ENCODE data around the gene SREK1IP1. TPM values are rescaled to one million over a fixed set of nuclear protein-coding genes. Genes with fewer than 3 reads are reported as not detected.
"Not testable (repeated sequence)": the region's sequence is repeated elsewhere in the genome, so short reads cannot be mapped to it uniquely, and the experiment has no call there.

Gene SREK1IP1
- total RNA-seq, 1 experiment from 2014 or later = 16.4 TPM

DNA sequence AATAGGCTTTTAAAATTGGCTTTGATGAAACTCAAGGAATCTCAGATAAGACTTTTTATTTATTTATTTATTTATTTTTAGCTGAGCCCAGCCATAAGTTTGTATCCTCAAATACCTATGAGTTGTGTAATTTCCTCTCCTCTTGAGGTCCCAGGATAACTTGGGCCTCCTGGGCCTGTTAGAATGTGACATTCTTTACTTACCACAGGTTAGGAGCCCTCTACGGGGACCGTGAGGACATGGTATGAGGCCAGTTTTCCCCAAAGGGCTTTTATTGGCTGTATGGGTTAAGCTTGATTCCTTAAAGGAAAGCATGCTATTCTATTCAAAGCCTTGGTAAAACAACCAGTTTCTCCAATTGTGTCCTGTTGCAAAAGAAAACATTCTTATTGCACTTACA lies 61.3 kb downstream of the SREK1IP1 start:
- Mint-ChIP-seq H3K4me1 (ENCODE audit: low read depth, unreplicated experiment) (no peaks in the 10 kb centered on the region), H3K27ac (ENCODE audit: unreplicated experiment) (no peak overlapping the region), H3K4me3 (ENCODE audit: low read depth, unreplicated experiment) (no peak overlapping the region), H3K9me3 (ENCODE audit: low read depth, unreplicated experiment) (no peaks in the 10 kb centered on the region), H3K27me3 (ENCODE audit: unreplicated experiment) (no peaks in the 10 kb centered on the region), H3K36me3 (ENCODE audit: insufficient read depth, unreplicated experiment) (no peaks in the 10 kb centered on the region)
- BruUV-seq (replicated peaks) = no TSS peak
- CTCF ChIA-PET = no interaction called here
- intact Hi-C loops (cut with micrococcal nuclease; ENCODE audit: unreplicated experiment) = no loop called here
- no peak for DNase-seq
- TF ChIP-seq CTCF (IDR thresholded peaks at IDR 0.05; ENCODE audit: unreplicated experiment) = no peak

DNA sequence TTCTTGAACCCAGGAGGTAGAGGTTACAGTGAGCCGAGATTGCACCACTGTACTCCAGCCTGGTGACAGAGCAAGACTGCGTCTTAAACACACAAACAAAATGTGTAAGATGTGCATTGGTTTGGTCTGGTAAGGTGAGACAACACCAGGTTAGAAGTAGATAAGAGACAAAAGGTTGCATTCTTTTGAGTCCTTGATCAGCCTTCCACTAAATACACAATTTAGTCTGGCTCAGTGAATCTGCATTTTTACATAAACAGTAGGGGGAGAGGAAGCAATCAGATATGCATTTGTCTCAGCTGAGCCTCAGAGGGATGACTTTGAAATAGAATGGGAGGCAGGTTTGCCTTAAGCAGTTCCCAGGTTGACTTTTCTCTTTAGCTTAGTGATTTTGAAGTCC lies 62.4 kb downstream of the SREK1IP1 start:
- intact Hi-C loops (cut with micrococcal nuclease; ENCODE audit: unreplicated experiment); BruUV-seq (replicated peaks); H3K4me3 Mint-ChIP-seq (ENCODE audit: low read depth, unreplicated experiment); H3K27me3 Mint-ChIP-seq (ENCODE audit: unreplicated experiment); H3K27ac Mint-ChIP-seq (ENCODE audit: unreplicated experiment); CTCF ChIA-PET; H3K9me3 Mint-ChIP-seq (ENCODE audit: low read depth, unreplicated experiment); DNase-seq; H3K4me1 Mint-ChIP-seq (ENCODE audit: low read depth, unreplicated experiment); H3K36me3 Mint-ChIP-seq (ENCODE audit: insufficient read depth, unreplicated experiment): not testable (repeated sequence)

DNA sequence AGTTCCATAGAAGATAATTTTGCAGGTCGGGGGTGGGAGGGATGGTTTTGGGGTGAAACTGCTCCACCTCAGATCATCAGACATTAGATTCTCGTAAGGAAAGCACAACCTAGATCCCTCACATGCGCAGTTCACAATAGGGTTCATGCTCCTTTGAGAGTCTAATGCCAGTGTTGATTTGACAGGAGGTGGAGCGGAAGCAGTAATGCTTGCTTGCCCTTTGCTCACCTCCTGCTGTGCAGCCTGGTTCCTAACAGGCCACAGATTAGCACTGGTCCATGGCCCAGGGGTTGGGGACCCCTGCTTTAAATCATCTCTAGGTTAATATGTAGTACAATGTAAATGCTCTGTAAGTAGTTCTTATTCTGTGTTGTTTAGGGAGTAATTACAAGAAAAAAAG lies 67.7 kb downstream of the SREK1IP1 start:
- intact Hi-C loops (cut with micrococcal nuclease; ENCODE audit: unreplicated experiment) = no loop called here
- BruUV-seq (replicated peaks) = no TSS peak
- Mint-ChIP-seq H3K27ac (ENCODE audit: unreplicated experiment) (no peak overlapping the region), H3K9me3 (ENCODE audit: low read depth, unreplicated experiment) (peaks cover 3% of the 10 kb centered on the region), H3K27me3 (ENCODE audit: unreplicated experiment) (no peaks in the 10 kb centered on the region), H3K4me1 (ENCODE audit: low read depth, unreplicated experiment) (no peaks in the 10 kb centered on the region), H3K36me3 (ENCODE audit: insufficient read depth, unreplicated experiment) (no peaks in the 10 kb centered on the region), H3K4me3 (ENCODE audit: low read depth, unreplicated experiment) (no peak overlapping the region)
- DNase-seq = no peak
- TF ChIP-seq CTCF (IDR thresholded peaks at IDR 0.05; ENCODE audit: unreplicated experiment) = no peak
- CTCF ChIA-PET = no interaction called here

DNA sequence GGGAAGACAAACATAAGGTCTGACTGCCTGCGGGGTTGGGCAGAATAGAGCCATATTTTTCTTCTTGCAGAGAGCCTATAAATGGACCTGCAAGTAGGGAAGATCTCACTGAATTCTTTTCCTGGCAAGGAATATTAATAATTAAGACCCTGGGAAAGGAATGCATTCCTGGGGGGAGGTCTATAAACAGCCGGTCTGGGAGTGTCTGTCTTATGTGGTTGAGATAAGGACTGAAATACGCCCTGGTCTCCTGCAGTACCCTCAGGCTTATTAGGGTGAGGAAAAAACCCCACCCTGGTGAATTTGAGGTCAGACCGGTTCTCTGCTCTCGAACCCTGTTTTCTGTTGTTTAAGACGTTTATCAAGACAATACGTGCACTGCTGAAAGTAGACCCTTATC lies 72.1 kb downstream of the SREK1IP1 start:
- DNase-seq; BruUV-seq (replicated peaks); CTCF ChIA-PET: not testable (repeated sequence)

DNA sequence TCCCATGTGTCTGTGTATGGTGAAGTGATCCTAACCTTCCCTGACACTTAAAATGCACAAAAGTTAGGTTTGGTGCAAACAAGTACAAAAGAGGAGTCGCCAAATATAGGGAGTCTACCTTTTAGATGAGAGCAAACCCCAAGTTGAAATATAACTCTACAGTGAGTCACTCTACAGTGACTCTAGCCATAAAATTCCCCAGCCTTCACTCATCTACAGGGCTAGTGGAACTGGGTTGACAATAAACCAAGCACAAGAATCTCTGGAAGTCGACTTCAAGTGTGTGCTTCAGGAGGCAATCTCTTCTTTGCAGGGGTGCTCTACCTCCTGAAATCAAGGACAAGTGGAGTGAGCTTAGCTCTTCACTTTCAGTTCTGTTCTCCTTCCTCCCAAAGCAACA lies 74.9 kb downstream of the SREK1IP1 start:
- Mint-ChIP-seq H3K27ac (ENCODE audit: unreplicated experiment) (no peak overlapping the region), H3K4me1 (ENCODE audit: low read depth, unreplicated experiment) (peaks cover 18% of the 10 kb centered on the region), H3K36me3 (ENCODE audit: insufficient read depth, unreplicated experiment) (no peaks in the 10 kb centered on the region), H3K4me3 (ENCODE audit: low read depth, unreplicated experiment) (no peak overlapping the region), H3K9me3 (ENCODE audit: low read depth, unreplicated experiment) (peaks cover 3% of the 10 kb centered on the region), H3K27me3 (ENCODE audit: unreplicated experiment) (peaks cover 37% of the 10 kb centered on the region)
- CTCF ChIA-PET = no interaction called here
- no TSS peak for BruUV-seq (replicated peaks)
- intact Hi-C loops (cut with micrococcal nuclease; ENCODE audit: unreplicated experiment) = no loop called here
- no peak for TF ChIP-seq CTCF (IDR thresholded peaks at IDR 0.05; ENCODE audit: unreplicated experiment)
- DNase-seq = peak; percentile 2

More for the DNA sequence above, 72.1 kb downstream of the SREK1IP1 start:
- intact Hi-C loops (cut with micrococcal nuclease; ENCODE audit: unreplicated experiment); H3K4me3 Mint-ChIP-seq (ENCODE audit: low read depth, unreplicated experiment); H3K4me1 Mint-ChIP-seq (ENCODE audit: low read depth, unreplicated experiment); H3K36me3 Mint-ChIP-seq (ENCODE audit: insufficient read depth, unreplicated experiment); H3K27ac Mint-ChIP-seq (ENCODE audit: unreplicated experiment); H3K9me3 Mint-ChIP-seq (ENCODE audit: low read depth, unreplicated experiment): not testable (repeated sequence)
- peaks cover 11% of the 10 kb centered on the region for H3K27me3 Mint-ChIP-seq (ENCODE audit: unreplicated experiment)
